Progenitor cell of endocrine pancreas (in vitro differentiated cells): ENCODE results near the gene PBX1. TPM values are rescaled to one million over a fixed set of nuclear protein-coding genes. Genes with fewer than 3 reads are reported as not detected.

Experiments
- DNase-seq: peaks from one replicate; pipeline ENCODE4 v3.0.0; 2021; ENCODE audit warnings: low spot score; ENCODE audit not compliant: unreplicated experiment
- H3K27ac Mint-ChIP-seq: 2 replicates; pipeline ENCODE4 v1.8.0; 2021; ENCODE audit warnings: mild to moderate bottlenecking, moderate library complexity, mixed read lengths
- H3K27me3 Mint-ChIP-seq: 2 replicates; pipeline ENCODE4 v1.8.0; 2021; ENCODE audit warnings: mixed read lengths
- H3K36me3 Mint-ChIP-seq: 2 replicates; pipeline ENCODE4 v1.8.0; 2022; ENCODE audit warnings: mixed read lengths; ENCODE audit not compliant: insufficient read depth
- H3K4me1 Mint-ChIP-seq: 2 replicates; pipeline ENCODE4 v1.8.0; 2021; ENCODE audit warnings: low read depth, mixed read lengths
- H3K4me3 Mint-ChIP-seq: 2 replicates; pipeline ENCODE4 v1.8.0; 2021; ENCODE audit warnings: low read depth, mild to moderate bottlenecking, moderate library complexity, mixed read lengths
- H3K9me3 Mint-ChIP-seq: 2 replicates; pipeline ENCODE4 v1.8.0; 2021; ENCODE audit warnings: low read depth, mixed read lengths
- CTCF ChIP-seq: fragments of 200-600 bp; sonication (generic); IDR thresholded peaks from one replicate; pipeline ENCODE4 v1.5.0; 2021; ENCODE audit warnings: antibody characterized with exemption, mild to moderate bottlenecking; ENCODE audit not compliant: unreplicated experiment
- total RNA-seq: library from RNA; stranded (reverse); gene quantifications from 2 replicates; pipeline ENCODE4 v1.2.1, GENCODE V29; 2021

PBX1 gene
- total RNA-seq, 1 donor from 2014 or later: 205 TPM

GRCh38 chr1:164719676-164720439, 160.9 kb downstream of the PBX1 start:
- DNase-seq: no peak
- no peak for TF ChIP-seq CTCF
- Mint-ChIP-seq H3K4me3 (no peak overlapping the region), H3K36me3 (peaks cover 10% of the 10 kb centered on the region), H3K4me1 (peaks cover 41% of the 10 kb centered on the region), H3K27me3 (no peaks in the 10 kb centered on the region), H3K27ac (peak overlapping the region; percentile 56), H3K9me3 (no peaks in the 10 kb centered on the region)

GRCh38 chr1:164720440-164721227, 161.7 kb downstream of the PBX1 start:
- no peak for TF ChIP-seq CTCF
- Mint-ChIP-seq H3K4me3 (no peak overlapping the region), H3K27ac (no peak overlapping the region), H3K36me3 (peaks cover 9% of the 10 kb centered on the region), H3K27me3 (no peaks in the 10 kb centered on the region), H3K9me3 (no peaks in the 10 kb centered on the region), H3K4me1 (peaks cover 43% of the 10 kb centered on the region)
- no peak for DNase-seq

GRCh38 chr1:164721228-164721496, 162.2 kb downstream of the PBX1 start:
- H3K9me3 Mint-ChIP-seq: no peaks in the 10 kb centered on the region
- no peak overlapping the region for H3K27ac Mint-ChIP-seq
- DNase-seq: no peak
- H3K4me3 Mint-ChIP-seq: no peak overlapping the region
- H3K36me3 Mint-ChIP-seq: peaks cover 9% of the 10 kb centered on the region
- no peak for TF ChIP-seq CTCF
- peaks cover 43% of the 10 kb centered on the region for H3K4me1 Mint-ChIP-seq
- no peaks in the 10 kb centered on the region for H3K27me3 Mint-ChIP-seq

GRCh38 chr1:164723296-164723798, 164.4 kb downstream of the PBX1 start:
- no peaks in the 10 kb centered on the region for H3K9me3 Mint-ChIP-seq
- DNase-seq: no peak
- peaks cover 43% of the 10 kb centered on the region for H3K4me1 Mint-ChIP-seq
- peaks cover 9% of the 10 kb centered on the region for H3K36me3 Mint-ChIP-seq
- H3K4me3 Mint-ChIP-seq: no peak overlapping the region
- peak overlapping the region; percentile 6 for H3K27ac Mint-ChIP-seq
- no peak for TF ChIP-seq CTCF
- no peaks in the 10 kb centered on the region for H3K27me3 Mint-ChIP-seq

- H3K4me1 Mint-ChIP-seq: peaks cover 29% of the 10 kb centered on the region
- no peak for TF ChIP-seq CTCF
- H3K4me3 Mint-ChIP-seq: no peak overlapping the region
- no peak for DNase-seq
- H3K9me3 Mint-ChIP-seq: no peaks in the 10 kb centered on the region
- peak overlapping the region; percentile 47 for H3K27ac Mint-ChIP-seq
- H3K36me3 Mint-ChIP-seq: peaks cover 9% of the 10 kb centered on the region
- no peaks in the 10 kb centered on the region for H3K27me3 Mint-ChIP-seq
These were observed 166.4 kb downstream of the PBX1 start for GRCh38 chr1:164725401-164725800.
